GM12891 (cell line): ENCODE results near the gene CHIT1.

Source experiments
- PAX5 ChIP-seq: IDR thresholded peaks from 2 replicates; pipeline ENCODE4 v1.6.1; 2011; ENCODE audit warnings: low read length, moderate library complexity, mild to moderate bottlenecking; ENCODE audit not compliant: insufficient read depth, severe bottlenecking
- POLR2A ChIP-seq: IDR thresholded peaks from 2 replicates; pipeline ENCODE4 v1.6.1; 2011; ENCODE audit warnings: low read depth, low read length, control low read depth
- POLR2AphosphoS5 ChIP-seq: IDR thresholded peaks from 2 replicates; pipeline ENCODE4 v1.6.1; 2011; ENCODE audit warnings: low read depth, low read length, control low read depth
- POU2F2 ChIP-seq: IDR thresholded peaks from 2 replicates; pipeline ENCODE4 v1.6.1; 2011; ENCODE audit warnings: low read depth, mild to moderate bottlenecking, control low read depth, low read length, moderate library complexity
- SPI1 ChIP-seq: IDR thresholded peaks from 2 replicates; pipeline ENCODE4 v1.6.1; 2011; ENCODE audit warnings: low read depth, low read length, control low read depth
- TAF1 ChIP-seq: IDR thresholded peaks from 2 replicates; pipeline ENCODE4 v1.6.1; 2011; ENCODE audit warnings: low read depth, low read length, control low read depth

GRCh38 chr1:203173566-203173965 lies 55.9 kb downstream of the CHIT1 start:
- TF ChIP-seq TAF1 (no peak), POLR2AphosphoS5 (no peak), POLR2A (no peak), SPI1 (no peak), POU2F2 (peak; percentile 13; the same call in 1 of the 2 replicates), PAX5 (no peak)
